ENCODE measurements around the gene TOPAZ1. TPM values are rescaled to one million over a fixed set of nuclear protein-coding genes. Genes with fewer than 3 reads are reported as not detected.

The TOPAZ1 gene
- total RNA-seq, 4 donors from 2014 or later: not detected

DNA sequence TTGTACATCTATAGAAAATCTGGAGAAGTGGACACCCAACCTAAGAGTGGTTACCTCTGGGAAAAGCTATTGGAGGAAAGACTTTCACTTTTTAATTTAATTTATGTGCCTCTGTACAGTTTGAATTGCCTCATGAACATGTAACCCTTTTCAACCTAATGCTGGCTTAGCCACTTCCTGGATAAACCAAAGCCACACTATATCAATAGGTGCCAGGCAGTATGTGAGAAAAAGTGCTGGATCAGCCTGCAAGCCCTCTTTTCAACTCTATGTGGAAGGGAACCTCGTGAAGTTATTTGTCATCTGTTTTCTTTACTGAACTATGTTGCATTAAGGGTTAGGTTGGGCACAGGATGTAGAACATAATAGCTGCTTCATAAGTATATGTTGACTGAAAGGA lies 9.3 kb upstream of the TOPAZ1 start:
- H3K27me3 ChIP-seq: no peaks in the 10 kb centered on the region
- 42 to 80% methylated on average over 1 of the region's 1 CpG for WGBS, 2 donors (ENCODE audit: low coverage in 1 of 2)
- H3K4me3 ChIP-seq: no peak overlapping the region
- in situ Hi-C loops (cut with MboI; ENCODE audit: low pct_ligation_motif_present in 1 of 4, low pct_unique_long_range_greater_than_20kb in 1 of 4, low sequenced_read_pairs in 3 of 4) (no loop called here), intact Hi-C loops (cut with DNase I; ENCODE audit: low total_unique reads) (no loop called here)
- DNase-seq: no peak
- no peaks in the 10 kb centered on the region for H3K36me3 ChIP-seq
- no peaks in the 10 kb centered on the region for H3K9me3 ChIP-seq
- H3K4me1 ChIP-seq: peaks cover 0 to 7% (median 0%) of the 10 kb centered on the region in 4 donors
- H3K27ac ChIP-seq: no peak overlapping the region
- TF ChIP-seq, protein P1, sequence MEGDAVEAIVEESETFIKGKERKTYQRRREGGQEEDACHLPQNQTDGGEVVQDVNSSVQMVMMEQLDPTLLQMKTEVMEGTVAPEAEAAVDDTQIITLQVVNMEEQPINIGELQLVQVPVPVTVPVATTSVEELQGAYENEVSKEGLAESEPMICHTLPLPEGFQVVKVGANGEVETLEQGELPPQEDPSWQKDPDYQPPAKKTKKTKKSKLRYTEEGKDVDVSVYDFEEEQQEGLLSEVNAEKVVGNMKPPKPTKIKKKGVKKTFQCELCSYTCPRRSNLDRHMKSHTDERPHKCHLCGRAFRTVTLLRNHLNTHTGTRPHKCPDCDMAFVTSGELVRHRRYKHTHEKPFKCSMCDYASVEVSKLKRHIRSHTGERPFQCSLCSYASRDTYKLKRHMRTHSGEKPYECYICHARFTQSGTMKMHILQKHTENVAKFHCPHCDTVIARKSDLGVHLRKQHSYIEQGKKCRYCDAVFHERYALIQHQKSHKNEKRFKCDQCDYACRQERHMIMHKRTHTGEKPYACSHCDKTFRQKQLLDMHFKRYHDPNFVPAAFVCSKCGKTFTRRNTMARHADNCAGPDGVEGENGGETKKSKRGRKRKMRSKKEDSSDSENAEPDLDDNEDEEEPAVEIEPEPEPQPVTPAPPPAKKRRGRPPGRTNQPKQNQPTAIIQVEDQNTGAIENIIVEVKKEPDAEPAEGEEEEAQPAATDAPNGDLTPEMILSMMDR (IDR thresholded peaks at IDR 0.05): no peak
- TF ChIP-seq POLR2A (IDR thresholded peaks at IDR 0.05) (no peak), POLR2AphosphoS5 (IDR thresholded peaks at IDR 0.05) (no peak), EP300 (IDR thresholded peaks at IDR 0.05; ENCODE audit: low read depth) (no peak)

DNA sequence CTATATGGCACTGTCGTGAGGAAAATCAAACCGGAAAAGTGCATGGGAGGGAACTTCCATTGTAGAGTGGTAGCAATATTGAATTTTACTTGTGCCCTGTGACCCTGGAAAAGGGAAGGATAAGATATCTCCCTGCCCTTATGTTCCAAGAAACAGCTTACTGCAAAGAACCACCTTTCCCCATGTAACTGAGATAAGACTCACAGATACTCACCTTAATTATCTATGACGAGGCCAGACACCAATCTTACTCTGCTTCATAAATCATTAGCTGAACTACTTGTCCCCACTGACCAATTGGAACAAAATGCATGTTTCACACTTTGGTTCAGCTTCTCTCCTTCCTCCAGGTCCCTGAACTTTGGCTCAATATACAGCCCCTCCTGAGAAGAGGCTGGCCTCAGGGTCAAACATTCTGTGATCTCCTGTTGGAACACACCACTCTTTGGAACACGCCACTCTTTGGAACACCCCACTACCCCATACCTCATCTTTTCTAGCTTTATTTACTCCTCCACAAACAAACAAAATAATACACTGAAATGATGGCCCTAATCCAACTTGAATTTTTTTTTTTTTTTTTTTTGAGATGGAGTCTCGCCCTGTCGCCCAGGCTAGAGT lies 6.9 kb upstream of the TOPAZ1 start:
- no peaks in the 10 kb centered on the region for H3K36me3 ChIP-seq
- in situ Hi-C loops (cut with MboI; ENCODE audit: low pct_ligation_motif_present in 1 of 4, low pct_unique_long_range_greater_than_20kb in 1 of 4, low sequenced_read_pairs in 3 of 4) (no loop called here), intact Hi-C loops (cut with DNase I; ENCODE audit: low total_unique reads) (no loop called here)
- no peak for DNase-seq
- H3K27ac ChIP-seq: no peak overlapping the region
- peaks cover 3% of the 10 kb centered on the region for H3K27me3 ChIP-seq
- 85 to 87% methylated on average over 4 to 6 of the region's 6 CpGs for WGBS, 2 donors (ENCODE audit: low coverage in 1 of 2)
- TF ChIP-seq EP300 (IDR thresholded peaks at IDR 0.05; ENCODE audit: low read depth) (no peak), POLR2AphosphoS5 (IDR thresholded peaks at IDR 0.05) (no peak), POLR2A (IDR thresholded peaks at IDR 0.05) (no peak)
- TF ChIP-seq, protein P1 (IDR thresholded peaks at IDR 0.05): no peak
- H3K4me3 ChIP-seq: no peak overlapping the region
- H3K4me1 ChIP-seq: peaks cover 0 to 7% (median 0%) of the 10 kb centered on the region in 4 donors
- no peaks in the 10 kb centered on the region for H3K9me3 ChIP-seq

GRCh38 chr3:44235604-44236484 lies 5.8 kb upstream of the TOPAZ1 start:
- Histone ChIP-seq H3K4me1 (peaks cover 0 to 7% (median 0%) of the 10 kb centered on the region in 4 donors), H3K9me3 (no peaks in the 10 kb centered on the region), H3K27ac (no peak overlapping the region), H3K27me3 (peaks cover 3% of the 10 kb centered on the region), H3K36me3 (no peaks in the 10 kb centered on the region), H3K4me3 (no peak overlapping the region)
- in situ Hi-C loops (cut with MboI; ENCODE audit: low pct_ligation_motif_present in 1 of 4, low pct_unique_long_range_greater_than_20kb in 1 of 4, low sequenced_read_pairs in 3 of 4) (no loop called here), intact Hi-C loops (cut with DNase I; ENCODE audit: low total_unique reads) (no loop called here)
- peak; percentile 59 for DNase-seq
- no peak for TF ChIP-seq POLR2A (IDR thresholded peaks at IDR 0.05)
- no peak for TF ChIP-seq EP300 (IDR thresholded peaks at IDR 0.05; ENCODE audit: low read depth)
- TF ChIP-seq, protein P1 (IDR thresholded peaks at IDR 0.05): peak; percentile 62 to 75 (median 72)
- WGBS, 2 donors (ENCODE audit: low coverage in 1 of 2): 11 to 33% methylated on average over 9 to 16 of the region's 16 CpGs

DNA sequence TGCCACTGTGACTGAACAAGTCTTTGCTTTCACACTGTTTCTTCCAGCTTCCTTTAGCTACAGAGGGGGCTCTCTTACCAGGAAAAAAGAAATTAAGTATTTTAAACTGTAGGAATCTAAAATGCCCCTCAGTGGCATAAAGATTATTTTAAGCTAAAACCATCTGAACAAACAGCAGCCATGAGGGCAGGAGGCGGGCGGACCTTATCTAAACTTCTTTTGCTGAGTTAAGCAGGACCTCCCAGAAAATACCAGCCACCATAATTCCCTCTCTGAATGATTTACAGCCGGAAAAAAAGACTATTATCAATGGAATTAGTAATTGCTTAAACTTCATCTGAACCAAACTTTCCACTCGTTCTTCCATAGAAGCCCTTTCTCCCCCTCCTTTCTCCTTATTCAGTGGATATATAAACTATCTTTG lies 5.2 kb upstream of the TOPAZ1 start:
- intact Hi-C loops (cut with DNase I; ENCODE audit: low total_unique reads) (no loop called here), in situ Hi-C loops (cut with MboI; ENCODE audit: low pct_ligation_motif_present in 1 of 4, low pct_unique_long_range_greater_than_20kb in 1 of 4, low sequenced_read_pairs in 3 of 4) (no loop called here)
- Histone ChIP-seq H3K9me3 (no peaks in the 10 kb centered on the region), H3K4me3 (no peak overlapping the region), H3K36me3 (no peaks in the 10 kb centered on the region), H3K4me1 (peaks cover 0 to 7% (median 0%) of the 10 kb centered on the region in 4 donors), H3K27me3 (peaks cover 3% of the 10 kb centered on the region), H3K27ac (no peak overlapping the region)
- WGBS, 2 donors (ENCODE audit: low coverage in 1 of 2): 52 to 55% methylated on average over 4 of the region's 4 CpGs
- no peak for DNase-seq
- no peak for TF ChIP-seq POLR2AphosphoS5 (IDR thresholded peaks at IDR 0.05)
- no peak for TF ChIP-seq EP300 (IDR thresholded peaks at IDR 0.05; ENCODE audit: low read depth)
- TF ChIP-seq POLR2A (IDR thresholded peaks at IDR 0.05): no peak
- TF ChIP-seq, protein P1 (IDR thresholded peaks at IDR 0.05): no peak

All from transverse colon (tissue), 4 donors.